GM15510 (cell line): ENCODE results near the gene CRYM.

Experiments
- POLR2A ChIP-seq: IDR thresholded peaks from 3 replicates; pipeline ENCODE4 v1.6.1; 2011; ENCODE audit warnings: borderline replicate concordance; ENCODE audit not compliant: insufficient read length; ENCODE audit errors: extremely low read depth

The CRYM gene

GRCh38 chr16:21226749-21227148 is 51.3 kb downstream of the CRYM start:
- no peak for TF ChIP-seq POLR2A

- TF ChIP-seq POLR2A: no peak
Observed at GRCh38 chr16:21224800-21225199, 53.3 kb downstream of the CRYM start.

GRCh38 chr16:21223787-21224186 is 54.3 kb downstream of the CRYM start:
- no peak for TF ChIP-seq POLR2A

- no peak for TF ChIP-seq POLR2A
Observed at GRCh38 chr16:21222495-21223337, 55.4 kb downstream of the CRYM start.

GRCh38 chr16:21219551-21219950 is 58.5 kb downstream of the CRYM start:
- no peak for TF ChIP-seq POLR2A

GRCh38 chr16:21218153-21218552 is 59.9 kb downstream of the CRYM start:
- no peak for TF ChIP-seq POLR2A

GRCh38 chr16:21217121-21217520 is 61.0 kb downstream of the CRYM start:
- no peak for TF ChIP-seq POLR2A

- no peak for TF ChIP-seq POLR2A
Observed at GRCh38 chr16:21214086-21214485, 64.0 kb downstream of the CRYM start.

GRCh38 chr16:21211486-21211885 is 66.6 kb downstream of the CRYM start, which contains the start of gene ZP2:
ZP2 (minus strand) TSS chr16:21211574; CDS start chr16:21211547, 27 bp downstream.
- no peak for TF ChIP-seq POLR2A
